Measurements from ENCODE around the gene NUDT3.

Gene NUDT3

DNA sequence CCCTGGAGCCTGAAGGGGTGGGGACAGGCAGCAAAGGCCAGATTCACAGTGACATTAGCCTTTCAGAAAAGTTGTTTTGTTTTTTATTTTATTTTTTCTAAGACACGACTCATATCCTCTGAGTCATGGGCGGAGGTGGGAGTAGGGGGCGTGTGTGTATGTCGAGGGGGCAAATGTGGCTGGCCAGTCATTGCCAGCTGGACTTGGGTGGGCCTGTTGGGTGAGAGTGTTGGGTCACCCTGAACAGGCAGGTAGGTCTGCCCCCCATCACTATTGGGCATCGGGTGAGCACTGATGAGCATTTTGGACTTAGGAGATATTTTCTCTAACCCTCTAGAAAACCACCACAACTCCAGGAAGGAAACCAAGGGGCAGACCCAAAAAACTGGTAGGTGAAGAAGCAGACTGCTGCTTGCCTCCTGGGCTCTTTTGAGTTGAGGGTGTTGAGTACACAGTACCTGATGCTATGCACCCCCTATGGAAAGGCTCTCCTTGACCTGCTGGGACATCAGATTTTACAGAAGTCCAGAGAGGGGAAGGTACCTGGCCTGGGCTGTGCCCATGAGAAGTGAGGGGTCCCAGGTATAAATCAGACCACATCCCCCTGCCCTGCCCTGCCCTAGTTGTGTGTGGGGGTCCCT is 149.2 kb downstream of the NUDT3 start:
- H3K4me1 ChIP-seq (ENCODE audit: control insufficient read depth in 5 of 5, insufficient read depth in 5 of 5, low read length in 5 of 5), result peaks cover 0 to 26% (median 16%) of the 10 kb centered on the region in 5 donors
- H3K9ac ChIP-seq (ENCODE audit: low read length in 5 of 5), result no peak overlapping the region
- H3K27me3 ChIP-seq (ENCODE audit: control insufficient read depth in 5 of 5, insufficient read depth in 4 of 5, low read length in 5 of 5), result no peaks in the 10 kb centered on the region
- peaks cover 0 to 33% (median 14%) of the 10 kb centered on the region in 5 donors for H3K36me3 ChIP-seq (ENCODE audit: control insufficient read depth in 5 of 5, insufficient read depth in 5 of 5, low read length in 5 of 5)
- H3K9me3 ChIP-seq (ENCODE audit: control insufficient read depth in 5 of 5, low read length in 5 of 5), result no peaks in the 10 kb centered on the region
- no peak overlapping the region for H3K4me3 ChIP-seq (ENCODE audit: low read depth in 1 of 5, low read length in 5 of 5)
- peak overlapping the region; percentile 38 for H3K27ac ChIP-seq (ENCODE audit: low read depth, low read length)

GRCh38 chr6:34242252-34243130 is 150.0 kb downstream of the NUDT3 start:
- H3K9me3 ChIP-seq (ENCODE audit: control insufficient read depth in 5 of 5, low read length in 5 of 5), result no peaks in the 10 kb centered on the region
- H3K27me3 ChIP-seq (ENCODE audit: control insufficient read depth in 5 of 5, insufficient read depth in 4 of 5, low read length in 5 of 5), result no peaks in the 10 kb centered on the region
- H3K4me3 ChIP-seq (ENCODE audit: low read depth in 1 of 5, low read length in 5 of 5), result no peak overlapping the region
- peaks cover 0 to 33% (median 14%) of the 10 kb centered on the region in 5 donors for H3K36me3 ChIP-seq (ENCODE audit: control insufficient read depth in 5 of 5, insufficient read depth in 5 of 5, low read length in 5 of 5)
- H3K9ac ChIP-seq (ENCODE audit: low read length in 5 of 5), result no peak overlapping the region
- H3K4me1 ChIP-seq (ENCODE audit: control insufficient read depth in 5 of 5, insufficient read depth in 5 of 5, low read length in 5 of 5), result peaks cover 0 to 25% (median 17%) of the 10 kb centered on the region in 5 donors
- no peak overlapping the region for H3K27ac ChIP-seq (ENCODE audit: low read depth, low read length)

DNA sequence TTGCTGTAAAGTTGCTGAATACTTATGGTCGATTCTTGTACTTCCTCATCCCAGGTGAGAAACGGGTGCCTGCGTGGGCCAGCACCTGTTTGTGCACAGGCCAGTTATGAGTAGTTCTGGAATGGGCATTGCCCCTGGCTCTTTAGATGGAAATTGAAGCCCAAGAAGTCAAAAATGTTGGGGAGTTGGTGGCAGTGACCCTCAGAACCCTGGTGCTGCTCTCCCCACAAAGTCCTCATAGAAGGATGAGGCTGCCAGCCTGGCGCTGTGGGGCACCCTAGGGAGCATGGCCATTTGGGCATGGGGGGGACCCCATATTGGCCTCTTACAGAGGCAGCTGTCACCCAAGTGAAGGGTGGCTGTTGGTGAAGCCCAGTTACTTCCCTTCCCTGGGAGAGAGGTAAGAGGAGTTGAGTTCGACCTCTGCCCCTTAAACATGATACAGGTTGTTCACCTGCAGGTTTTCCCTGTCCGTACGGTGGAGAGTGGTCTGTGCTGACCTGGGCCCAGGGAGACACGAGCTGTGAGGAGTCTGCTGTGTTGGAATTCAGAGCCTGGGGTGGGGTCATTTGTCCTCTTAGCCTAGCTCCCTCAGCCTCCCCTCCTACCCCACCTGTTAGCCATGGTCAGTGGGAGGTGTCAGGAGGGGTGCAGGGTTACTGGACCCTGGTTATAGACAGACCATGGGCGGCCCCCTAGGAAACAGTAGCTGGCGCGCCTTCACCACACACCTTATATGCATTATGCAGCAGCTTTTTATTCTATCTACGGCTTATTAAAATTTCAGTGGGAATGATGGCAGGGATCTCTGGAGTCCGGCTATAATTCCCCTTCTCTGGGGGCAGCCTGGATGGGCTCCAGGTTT is 150.9 kb downstream of the NUDT3 start:
- Histone ChIP-seq H3K36me3 (ENCODE audit: control insufficient read depth in 5 of 5, insufficient read depth in 5 of 5, low read length in 5 of 5) (peaks cover 0 to 28% (median 11%) of the 10 kb centered on the region in 5 donors), H3K9me3 (ENCODE audit: control insufficient read depth in 5 of 5, low read length in 5 of 5) (no peaks in the 10 kb centered on the region), H3K9ac (ENCODE audit: low read length in 5 of 5) (no peak overlapping the region), H3K4me3 (ENCODE audit: low read depth in 1 of 5, low read length in 5 of 5) (no peak overlapping the region), H3K4me1 (ENCODE audit: control insufficient read depth in 5 of 5, insufficient read depth in 5 of 5, low read length in 5 of 5) (peaks cover 0 to 25% (median 17%) of the 10 kb centered on the region in 5 donors), H3K27ac (ENCODE audit: low read depth, low read length) (no peak overlapping the region), H3K27me3 (ENCODE audit: control insufficient read depth in 5 of 5, insufficient read depth in 4 of 5, low read length in 5 of 5) (no peaks in the 10 kb centered on the region)

DNA sequence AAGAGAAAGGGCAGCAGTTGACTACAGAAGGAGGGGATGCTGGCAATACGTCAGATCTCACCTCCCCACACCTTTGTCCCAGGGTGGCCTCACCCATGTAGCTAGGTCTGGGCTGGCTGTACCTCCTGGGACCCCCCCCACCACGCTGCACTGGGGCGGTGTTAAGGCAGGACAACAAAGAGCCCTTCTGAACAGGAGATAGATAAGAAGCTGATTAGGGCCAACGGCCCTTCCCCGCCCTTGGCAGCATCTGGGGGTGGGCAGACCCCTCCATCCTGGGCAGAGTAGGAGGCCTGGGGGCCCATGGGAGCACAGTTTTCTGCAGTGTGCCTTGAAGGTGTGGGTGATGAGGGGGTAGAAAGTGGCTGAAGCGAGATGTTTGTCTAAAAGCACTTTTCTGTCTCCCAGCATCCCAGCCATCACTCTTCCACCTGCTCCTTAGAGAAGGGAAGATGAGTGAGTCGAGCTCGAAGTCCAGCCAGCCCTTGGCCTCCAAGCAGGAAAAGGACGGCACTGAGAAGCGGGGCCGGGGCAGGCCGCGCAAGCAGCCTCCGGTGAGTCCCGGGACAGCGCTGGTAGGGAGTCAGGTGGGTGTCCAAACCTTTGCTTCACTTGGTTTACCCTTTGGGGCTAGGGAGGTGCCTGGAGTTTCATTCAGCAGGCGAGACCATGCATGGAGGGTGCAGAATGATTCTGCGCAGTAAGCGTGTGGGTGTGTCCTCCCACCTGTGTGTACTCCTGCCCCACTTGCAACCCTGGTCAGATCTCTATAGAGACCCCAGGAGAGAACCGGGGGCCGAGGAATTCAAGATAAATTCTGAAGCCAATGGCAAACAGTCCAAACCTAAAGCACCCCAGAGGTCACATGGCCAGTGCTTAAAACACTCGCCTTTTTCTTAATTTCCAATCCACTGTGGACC is 151.9 kb downstream of the NUDT3 start:
- H3K27ac ChIP-seq (ENCODE audit: low read depth, low read length), result no peak overlapping the region
- H3K27me3 ChIP-seq (ENCODE audit: control insufficient read depth in 5 of 5, insufficient read depth in 4 of 5, low read length in 5 of 5), result no peaks in the 10 kb centered on the region
- H3K36me3 ChIP-seq (ENCODE audit: control insufficient read depth in 5 of 5, insufficient read depth in 5 of 5, low read length in 5 of 5), result peaks cover 0 to 26% (median 11%) of the 10 kb centered on the region in 5 donors
- peaks cover 0 to 35% (median 27%) of the 10 kb centered on the region in 5 donors for H3K4me1 ChIP-seq (ENCODE audit: control insufficient read depth in 5 of 5, insufficient read depth in 5 of 5, low read length in 5 of 5)
- no peaks in the 10 kb centered on the region for H3K9me3 ChIP-seq (ENCODE audit: control insufficient read depth in 5 of 5, low read length in 5 of 5)
- no peak overlapping the region for H3K9ac ChIP-seq (ENCODE audit: low read length in 5 of 5)
- H3K4me3 ChIP-seq (ENCODE audit: low read depth in 1 of 5, low read length in 5 of 5), result no peak overlapping the region

DNA sequence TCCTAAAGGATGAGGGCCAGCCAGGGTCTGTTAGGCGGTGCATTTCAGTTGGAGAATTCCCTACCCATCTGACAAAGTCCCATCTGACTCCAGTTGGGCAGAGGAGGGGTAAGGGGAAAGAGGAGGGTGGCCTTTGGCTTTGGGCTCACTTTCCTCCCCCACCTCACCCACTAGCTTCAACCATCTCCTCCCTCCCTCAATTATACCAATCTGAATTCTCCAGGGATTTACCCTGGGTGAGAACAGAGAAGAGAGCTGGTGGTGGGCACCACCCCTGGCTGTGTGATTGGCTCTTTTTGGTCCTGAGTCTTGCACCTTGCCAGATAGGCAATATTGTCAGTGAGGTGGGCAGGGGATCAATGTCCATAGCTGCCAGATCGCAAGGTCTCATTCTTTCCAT is 152.6 kb downstream of the NUDT3 start:
- H3K27ac ChIP-seq (ENCODE audit: low read depth, low read length), result no peak overlapping the region
- no peak overlapping the region for H3K4me3 ChIP-seq (ENCODE audit: low read depth in 1 of 5, low read length in 5 of 5)
- H3K36me3 ChIP-seq (ENCODE audit: control insufficient read depth in 5 of 5, insufficient read depth in 5 of 5, low read length in 5 of 5), result peaks cover 0 to 26% (median 11%) of the 10 kb centered on the region in 5 donors
- peaks cover 0 to 36% (median 27%) of the 10 kb centered on the region in 5 donors for H3K4me1 ChIP-seq (ENCODE audit: control insufficient read depth in 5 of 5, insufficient read depth in 5 of 5, low read length in 5 of 5)
- no peak overlapping the region for H3K9ac ChIP-seq (ENCODE audit: low read length in 5 of 5)
- no peaks in the 10 kb centered on the region for H3K9me3 ChIP-seq (ENCODE audit: control insufficient read depth in 5 of 5, low read length in 5 of 5)
- no peaks in the 10 kb centered on the region for H3K27me3 ChIP-seq (ENCODE audit: control insufficient read depth in 5 of 5, insufficient read depth in 4 of 5, low read length in 5 of 5)

GRCh38 chr6:34239500-34239825 is 153.0 kb downstream of the NUDT3 start:
- H3K36me3 ChIP-seq (ENCODE audit: control insufficient read depth in 5 of 5, insufficient read depth in 5 of 5, low read length in 5 of 5), result peaks cover 0 to 26% (median 11%) of the 10 kb centered on the region in 5 donors
- no peak overlapping the region for H3K9ac ChIP-seq (ENCODE audit: low read length in 5 of 5)
- no peaks in the 10 kb centered on the region for H3K27me3 ChIP-seq (ENCODE audit: control insufficient read depth in 5 of 5, insufficient read depth in 4 of 5, low read length in 5 of 5)
- peaks cover 0 to 35% (median 27%) of the 10 kb centered on the region in 5 donors for H3K4me1 ChIP-seq (ENCODE audit: control insufficient read depth in 5 of 5, insufficient read depth in 5 of 5, low read length in 5 of 5)
- H3K4me3 ChIP-seq (ENCODE audit: low read depth in 1 of 5, low read length in 5 of 5), result no peak overlapping the region
- H3K27ac ChIP-seq (ENCODE audit: low read depth, low read length), result no peak overlapping the region
- no peaks in the 10 kb centered on the region for H3K9me3 ChIP-seq (ENCODE audit: control insufficient read depth in 5 of 5, low read length in 5 of 5)

GRCh38 chr6:34238585-34239499 is 153.6 kb downstream of the NUDT3 start:
- H3K4me1 ChIP-seq (ENCODE audit: control insufficient read depth in 5 of 5, insufficient read depth in 5 of 5, low read length in 5 of 5), result peaks cover 0 to 29% (median 22%) of the 10 kb centered on the region in 5 donors
- peak overlapping the region; percentile 44 to 74 (median 65) for H3K4me3 ChIP-seq (ENCODE audit: low read depth in 1 of 5, low read length in 5 of 5)
- no peaks in the 10 kb centered on the region for H3K27me3 ChIP-seq (ENCODE audit: control insufficient read depth in 5 of 5, insufficient read depth in 4 of 5, low read length in 5 of 5)
- no peak overlapping the region for H3K9ac ChIP-seq (ENCODE audit: low read length in 5 of 5)
- H3K36me3 ChIP-seq (ENCODE audit: control insufficient read depth in 5 of 5, insufficient read depth in 5 of 5, low read length in 5 of 5), result peaks cover 0 to 26% (median 11%) of the 10 kb centered on the region in 5 donors
- H3K9me3 ChIP-seq (ENCODE audit: control insufficient read depth in 5 of 5, low read length in 5 of 5), result no peaks in the 10 kb centered on the region
- H3K27ac ChIP-seq (ENCODE audit: low read depth, low read length), result peak overlapping the region; percentile 37

GRCh38 chr6:34237722-34238584 is 154.5 kb downstream of the NUDT3 start:
- Histone ChIP-seq H3K9me3 (ENCODE audit: control insufficient read depth in 5 of 5, low read length in 5 of 5) (no peaks in the 10 kb centered on the region), H3K36me3 (ENCODE audit: control insufficient read depth in 5 of 5, insufficient read depth in 5 of 5, low read length in 5 of 5) (peaks cover 0 to 23% (median 11%) of the 10 kb centered on the region in 5 donors), H3K4me3 (ENCODE audit: low read depth in 1 of 5, low read length in 5 of 5) (peak overlapping the region; percentile 44 to 74 (median 65)), H3K27ac (ENCODE audit: low read depth, low read length) (peak overlapping the region; percentile 37), H3K9ac (ENCODE audit: low read length in 5 of 5) (peak overlapping the region in 4 of 5 donors; percentile 56 to 76 (median 67)), H3K4me1 (ENCODE audit: control insufficient read depth in 5 of 5, insufficient read depth in 5 of 5, low read length in 5 of 5) (peaks cover 0 to 23% (median 21%) of the 10 kb centered on the region in 5 donors), H3K27me3 (ENCODE audit: control insufficient read depth in 5 of 5, insufficient read depth in 4 of 5, low read length in 5 of 5) (no peaks in the 10 kb centered on the region)
